Panc1 (cell line): ENCODE data around the gene CEP104. TPM values are rescaled to one million over a fixed set of nuclear protein-coding genes. Genes with fewer than 3 reads are reported as not detected.

Source experiments
- ATAC-seq: fragments of 200-7000 bp; cut with Tn5 transposase; 2 replicates; pipeline ENCODE4 v1.9.1; 2020; ENCODE audit warnings: mild to moderate bottlenecking, moderate library complexity
- BruUV-seq: library from RNA; stranded (reverse); fragments of 400-500 nt; replicated peaks from 2 replicates; lab custom pipeline; 2021; lab: Mats Ljungman, UMichigan
- CTCF ChIA-PET: fragments of 300-600 bp; sonication (Branson Sonifier 250); formaldehyde crosslinking; loops from one replicate; lab custom pipeline; 2022; ENCODE audit warnings: antibody characterized with exemption; lab: Charles Lee
- POLR2A ChIA-PET: fragments of 300-600 bp; sonication (Branson Sonifier 250); formaldehyde crosslinking; loops from one replicate; lab custom pipeline; 2022; ENCODE audit warnings: antibody characterized with exemption; lab: Charles Lee
- DNase-seq: peaks from one replicate; pipeline ENCODE4 v3.0.0-alpha.2; 2010; ENCODE audit warnings: low read depth, low spot score
- H3K27ac ChIP-seq: 2 replicates; pipeline ENCODE4 v1.5.1; 2011; ENCODE audit warnings: mild to moderate bottlenecking, low read length, inconsistent platforms
- H3K27me3 ChIP-seq: fragments of 200-500 bp; sonication (Bioruptor generic); 2 replicates; pipeline ENCODE4 v1.6.0; 2014; ENCODE audit warnings: low read length, inconsistent platforms; ENCODE audit not compliant: control insufficient read depth, insufficient read depth
- H3K36me3 ChIP-seq: fragments of 200-500 bp; sonication (Bioruptor generic); 2 replicates; pipeline ENCODE4 v1.5.1; 2014; ENCODE audit warnings: inconsistent platforms, mild to moderate bottlenecking, low read length, moderate library complexity; ENCODE audit not compliant: control insufficient read depth, insufficient read depth
- H3K4me1 ChIP-seq: 2 replicates; pipeline ENCODE4 v1.5.1; 2011; ENCODE audit warnings: inconsistent platforms, mild to moderate bottlenecking, low read length, moderate library complexity; ENCODE audit not compliant: control insufficient read depth, insufficient read depth
- H3K4me3 ChIP-seq, 2 experiments: 2 replicates each; pipeline ENCODE4 v1.5.1; 2011 to 2012; ENCODE audit warnings: low read depth in 2 of 2, low read length in 2 of 2, mild to moderate bottlenecking in 2 of 2, inconsistent platforms in 1 of 2, moderate library complexity in 1 of 2
- H3K9me3 ChIP-seq: fragments of 200-500 bp; sonication (Bioruptor generic); 2 replicates; pipeline ENCODE4 v1.5.1; 2014; ENCODE audit warnings: low read depth, mild to moderate bottlenecking, inconsistent platforms, low read length, moderate library complexity; ENCODE audit not compliant: control insufficient read depth, insufficient read depth
- POLR2AphosphoS5 ChIP-seq: IDR thresholded peaks from 2 replicates; pipeline ENCODE4 v1.6.1; 2012; ENCODE audit warnings: mild to moderate bottlenecking, low read depth, low read length, moderate library complexity
- REST ChIP-seq, 2 experiments: IDR thresholded peaks; 2 replicates each; pipeline ENCODE4 v1.6.1; 2011 to 2012; ENCODE audit warnings: low read depth in 2 of 2, control low read depth in 1 of 2, low read length in 1 of 2, mild to moderate bottlenecking in 1 of 2, moderate library complexity in 1 of 2; ENCODE audit not compliant: insufficient read depth in 1 of 2
- SIN3A ChIP-seq: IDR thresholded peaks from 2 replicates; pipeline ENCODE4 v1.6.1; 2012; ENCODE audit warnings: low read depth, mild to moderate bottlenecking, low read length, moderate library complexity, borderline replicate concordance; ENCODE audit not compliant: insufficient read depth
- TCF7L2 ChIP-seq: IDR thresholded peaks from 2 replicates; pipeline ENCODE4 v1.6.1; 2011; ENCODE audit warnings: mild to moderate bottlenecking, low read depth, low read length, inconsistent platforms
- in situ Hi-C: cut with HindIII; loops from 2 replicates; pipeline ENCODE4 v1.10.0; 2016; ENCODE audit warnings: low sequenced_read_pairs, low pct_unique_long_range_greater_than_20kb
- intact Hi-C: fragments of 100-400 bp; cut with micrococcal nuclease; formaldehyde crosslinking; loops from one replicate; pipeline ENCODE4 v1.10.0; 2022; ENCODE audit not compliant: unreplicated experiment
- total RNA-seq: library from RNA; stranded (reverse); gene quantifications from one replicate; pipeline ENCODE4 v1.2.1, GENCODE V29; 2021; ENCODE audit not compliant: unreplicated experiment
- TF ChIP-seq, protein P1 (sequence below): fragments of 450-650 bp; IDR thresholded peaks from 2 replicates; pipeline ENCODE4 v1.5.1; 2017; ENCODE audit warnings: mild to moderate bottlenecking

The CEP104 gene
- total RNA-seq, 1 experiment from 2014 or later = 52.0 TPM

GRCh38 chr1:3767328-3767925 lies 89.6 kb downstream of the CEP104 start:
- Histone ChIP-seq H3K4me3 (no peak overlapping the region), H3K27me3 (no peaks in the 10 kb centered on the region), H3K9me3 (no peaks in the 10 kb centered on the region), H3K27ac (no peak overlapping the region), H3K36me3 (no peaks in the 10 kb centered on the region), H3K4me1 (peaks cover 8% of the 10 kb centered on the region)
- POLR2A ChIA-PET = interaction anchor here (0.6 kb wide), 2 partner anchors 10 to 73 kb away, joined by 3 to 9 read pairs; no protein-coding TSS in a partner anchor
- no peak for TF ChIP-seq TCF7L2
- TF ChIP-seq REST (IDR thresholded peaks at IDR 0.05; ENCODE audit: insufficient read depth in 1 of 2, low read depth in 2 of 2, low read length in 1 of 2) = no peak
- CTCF ChIA-PET = no interaction called here
- in situ Hi-C loops (no loop called here), intact Hi-C loops (no loop called here)
- DNase-seq (no peak), ATAC-seq (no peak)
- no TSS peak for BruUV-seq

DNA sequence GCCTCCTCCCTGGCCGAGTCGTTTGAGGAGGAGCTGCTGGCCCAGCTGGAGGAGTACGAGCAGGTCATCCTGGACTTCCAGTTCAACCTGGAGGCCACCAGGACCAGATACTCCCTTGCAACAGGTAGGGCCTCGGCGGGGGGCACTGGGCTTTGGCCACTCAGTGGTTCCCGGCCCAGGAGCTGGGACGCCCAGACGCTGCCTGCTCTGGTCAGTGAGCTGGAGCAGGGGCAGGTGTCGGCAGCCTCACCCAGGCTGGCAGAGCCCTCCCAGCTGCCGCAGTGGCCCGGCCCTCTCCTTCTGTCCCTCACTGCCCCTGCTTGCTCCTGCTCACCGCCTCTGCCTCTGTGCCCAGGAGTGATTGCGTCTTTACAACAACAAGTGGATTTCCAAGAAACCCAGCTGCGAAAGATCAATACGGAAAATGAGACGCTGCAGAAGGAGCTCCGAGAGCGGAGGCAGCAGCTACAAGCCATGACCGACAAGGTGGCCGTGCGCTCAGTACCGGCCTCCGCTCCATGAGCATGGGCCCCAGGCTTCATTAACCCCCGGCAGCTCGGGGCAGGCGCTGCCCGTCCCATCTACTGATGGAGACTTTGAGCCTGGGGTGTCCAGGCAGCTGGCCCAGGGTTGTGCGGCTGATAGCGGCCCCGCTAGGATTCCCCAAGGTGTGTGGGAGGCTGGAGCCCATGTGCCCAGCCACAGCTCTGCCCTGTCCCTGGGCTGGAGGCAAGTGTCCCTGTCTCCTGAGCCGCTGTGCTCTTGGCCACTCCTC lies 93.5 kb downstream of the CEP104 start:
- no TSS peak for BruUV-seq
- H3K4me3 ChIP-seq = no peak overlapping the region
- ATAC-seq (peak; percentile 25; the same call in 1 of the 2 replicates), DNase-seq (no peak)
- no peaks in the 10 kb centered on the region for H3K4me1 ChIP-seq
- no peaks in the 10 kb centered on the region for H3K36me3 ChIP-seq
- in situ Hi-C loops = no loop called here
- H3K27ac ChIP-seq = no peak overlapping the region
- intact Hi-C loops = no loop called here
- ChIA-PET CTCF (interaction anchor here (0.6 kb wide), 1 partner anchor 40 kb away, joined by 3 read pairs; no protein-coding TSS in a partner anchor), POLR2A (interaction anchor here (0.5 kb wide), 1 partner anchor 46 kb away, joined by 4 read pairs; no protein-coding TSS in a partner anchor)
- no peaks in the 10 kb centered on the region for H3K9me3 ChIP-seq
- TF ChIP-seq POLR2AphosphoS5 = no peak
- H3K27me3 ChIP-seq = 0 out of 2 replicates have a peak, but pooled peaks cover 3% of the 10 kb centered on the region

DNA sequence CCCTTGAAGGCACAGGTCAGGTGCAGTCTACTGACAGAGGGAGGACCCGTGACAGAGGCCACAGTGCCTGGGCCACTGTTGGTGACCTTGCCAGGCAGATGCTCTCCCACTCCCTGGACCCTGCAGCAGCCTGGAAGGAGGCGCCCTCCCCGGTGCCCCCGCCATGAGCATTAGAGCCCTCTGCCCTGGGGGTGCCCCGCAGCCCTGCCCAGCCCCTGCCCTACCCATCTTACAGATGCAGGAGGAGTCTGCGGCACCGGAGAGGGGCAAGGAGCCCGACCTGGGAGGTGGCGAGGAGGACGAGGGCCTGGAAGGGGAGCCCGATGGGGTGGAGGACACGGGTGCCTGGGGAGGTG lies 94.2 kb downstream of the CEP104 start:
- TF ChIP-seq SIN3A = no peak
- TF ChIP-seq, protein P1, sequence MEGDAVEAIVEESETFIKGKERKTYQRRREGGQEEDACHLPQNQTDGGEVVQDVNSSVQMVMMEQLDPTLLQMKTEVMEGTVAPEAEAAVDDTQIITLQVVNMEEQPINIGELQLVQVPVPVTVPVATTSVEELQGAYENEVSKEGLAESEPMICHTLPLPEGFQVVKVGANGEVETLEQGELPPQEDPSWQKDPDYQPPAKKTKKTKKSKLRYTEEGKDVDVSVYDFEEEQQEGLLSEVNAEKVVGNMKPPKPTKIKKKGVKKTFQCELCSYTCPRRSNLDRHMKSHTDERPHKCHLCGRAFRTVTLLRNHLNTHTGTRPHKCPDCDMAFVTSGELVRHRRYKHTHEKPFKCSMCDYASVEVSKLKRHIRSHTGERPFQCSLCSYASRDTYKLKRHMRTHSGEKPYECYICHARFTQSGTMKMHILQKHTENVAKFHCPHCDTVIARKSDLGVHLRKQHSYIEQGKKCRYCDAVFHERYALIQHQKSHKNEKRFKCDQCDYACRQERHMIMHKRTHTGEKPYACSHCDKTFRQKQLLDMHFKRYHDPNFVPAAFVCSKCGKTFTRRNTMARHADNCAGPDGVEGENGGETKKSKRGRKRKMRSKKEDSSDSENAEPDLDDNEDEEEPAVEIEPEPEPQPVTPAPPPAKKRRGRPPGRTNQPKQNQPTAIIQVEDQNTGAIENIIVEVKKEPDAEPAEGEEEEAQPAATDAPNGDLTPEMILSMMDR = no peak
- no peak for TF ChIP-seq TCF7L2
- no peak for TF ChIP-seq POLR2AphosphoS5
- no peak for TF ChIP-seq REST (IDR thresholded peaks at IDR 0.05; ENCODE audit: insufficient read depth in 1 of 2, low read depth in 2 of 2, low read length in 1 of 2)
- ChIA-PET CTCF (interaction anchor here (0.6 kb wide), 1 partner anchor 39 kb away, joined by 3 read pairs; no protein-coding TSS in a partner anchor), POLR2A (no interaction called here)
- in situ Hi-C loops (no loop called here), intact Hi-C loops (no loop called here)
- H3K27me3 ChIP-seq = 0 out of 2 replicates have a peak, but pooled peaks cover 3% of the 10 kb centered on the region
- H3K27ac ChIP-seq = no peak overlapping the region
- no peak overlapping the region for H3K4me3 ChIP-seq
- no peaks in the 10 kb centered on the region for H3K4me1 ChIP-seq
- H3K36me3 ChIP-seq = no peaks in the 10 kb centered on the region
- 0 out of 2 replicates have a peak, but pooled peaks have one; percentile 37 for ATAC-seq
- H3K9me3 ChIP-seq = no peaks in the 10 kb centered on the region
- no TSS peak for BruUV-seq
- DNase-seq = no peak
